Endothelial cell of umbilical vein (primary cell): ENCODE results near the gene ASNSD1.

Experiments used
- CTCF ChIP-seq, 2 donors: IDR thresholded peaks; 1 replicate in 1 of 2; 2 replicates in 1 of 2; pipeline ENCODE4 v1.5.1; 2011; ENCODE audit warnings: low read length in 2 of 2, mild to moderate bottlenecking in 2 of 2, moderate library complexity in 2 of 2, control low read depth in 1 of 2, inconsistent platforms in 1 of 2, low read depth in 1 of 2; ENCODE audit not compliant: insufficient read depth in 1 of 2; ENCODE audit errors: extremely low read depth in 1 of 2
- EZH2 ChIP-seq: IDR thresholded peaks from 2 replicates; pipeline ENCODE4 v1.6.1; 2012; ENCODE audit warnings: borderline replicate concordance, low read depth, mild to moderate bottlenecking, moderate library complexity, low read length, inconsistent platforms; ENCODE audit not compliant: severe bottlenecking
- JUN ChIP-seq: IDR thresholded peaks from 2 replicates; pipeline ENCODE4 v1.6.1; 2011; ENCODE audit warnings: borderline replicate concordance, low read depth; ENCODE audit not compliant: insufficient read length, insufficient read depth
- POLR2A ChIP-seq: IDR thresholded peaks from 2 replicates; pipeline ENCODE4 v1.6.1; 2012; ENCODE audit warnings: low read depth, mild to moderate bottlenecking, control low read depth, low read length

- TF ChIP-seq CTCF (IDR thresholded peaks at IDR 0.05; ENCODE audit: extremely low read depth in 1 of 2, insufficient read depth in 1 of 2, low read depth in 1 of 2, low read length in 2 of 2) (no peak), POLR2A (no peak), EZH2 (no peak), JUN (no peak)
These were observed 35.6 kb upstream of the ASNSD1 start for GRCh38 chr2:189625636-189626035.
